HTERT RPE-1 (cell line): ENCODE measurements around the gene DAD1.
"Not testable (repeated sequence)": the region's sequence is repeated elsewhere in the genome, so short reads cannot be mapped to it uniquely, and the experiment has no call there.

Source experiments
- in situ Hi-C: fragments of 300-500 bp; cut with MboI; formaldehyde crosslinking; loops from 4 replicates; pipeline ENCODE4 v1.14.3; 2020; ENCODE audit warnings: low sequenced_read_pairs

DAD1 gene

GRCh38 chr14:22553861-22554497 is 35.0 kb downstream of the DAD1 start:
- in situ Hi-C loops = not testable (repeated sequence)

- in situ Hi-C loops = no loop called here
These were observed 35.6 kb downstream of the DAD1 start for GRCh38 chr14:22553445-22553844.

DNA sequence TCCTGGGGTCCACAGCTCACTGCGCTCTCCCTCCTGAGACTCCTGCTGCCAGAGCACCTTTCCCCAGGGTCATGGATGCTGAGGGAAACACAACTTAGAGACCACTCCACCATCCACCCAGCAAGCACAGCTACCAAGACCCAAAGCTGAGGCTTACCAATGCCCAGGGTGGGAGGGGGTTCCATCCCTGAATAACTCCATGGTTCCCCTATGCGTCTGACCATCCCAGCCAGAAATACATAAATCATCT is 36.3 kb downstream of the DAD1 start:
- in situ Hi-C loops = no loop called here

- in situ Hi-C loops = no loop called here
These were observed 36.8 kb downstream of the DAD1 start for GRCh38 chr14:22552001-22552826.

- in situ Hi-C loops = no loop called here
These were observed 37.4 kb downstream of the DAD1 start for GRCh38 chr14:22551605-22551997.

- in situ Hi-C loops = no loop called here
These were observed 38.9 kb downstream of the DAD1 start for GRCh38 chr14:22549981-22550673.

DNA sequence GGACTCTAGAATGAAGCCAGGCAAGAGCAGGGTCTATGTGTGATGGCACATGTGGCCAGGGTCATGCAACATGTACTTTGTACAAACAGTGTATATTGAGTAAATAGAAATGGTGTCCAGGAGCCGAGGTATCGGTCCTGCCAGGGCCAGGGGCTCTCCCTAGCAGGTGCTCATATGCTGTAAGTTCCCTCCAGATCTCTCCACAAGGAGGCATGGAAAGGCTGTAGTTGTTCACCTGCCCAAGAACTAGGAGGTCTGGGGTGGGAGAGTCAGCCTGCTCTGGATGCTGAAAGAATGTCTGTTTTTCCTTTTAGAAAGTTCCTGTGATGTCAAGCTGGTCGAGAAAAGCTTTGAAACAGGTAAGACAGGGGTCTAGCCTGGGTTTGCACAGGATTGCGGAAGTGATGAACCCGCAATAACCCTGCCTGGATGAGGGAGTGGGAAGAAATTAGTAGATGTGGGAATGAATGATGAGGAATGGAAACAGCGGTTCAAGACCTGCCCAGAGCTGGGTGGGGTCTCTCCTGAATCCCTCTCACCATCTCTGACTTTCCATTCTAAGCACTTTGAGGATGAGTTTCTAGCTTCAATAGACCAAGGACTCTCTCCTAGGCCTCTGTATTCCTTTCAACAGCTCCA is 39.6 kb downstream of the DAD1 start:
- in situ Hi-C loops = no loop called here

GRCh38 chr14:22547948-22548750 is 40.9 kb downstream of the DAD1 start:
- in situ Hi-C loops = no loop called here

DNA sequence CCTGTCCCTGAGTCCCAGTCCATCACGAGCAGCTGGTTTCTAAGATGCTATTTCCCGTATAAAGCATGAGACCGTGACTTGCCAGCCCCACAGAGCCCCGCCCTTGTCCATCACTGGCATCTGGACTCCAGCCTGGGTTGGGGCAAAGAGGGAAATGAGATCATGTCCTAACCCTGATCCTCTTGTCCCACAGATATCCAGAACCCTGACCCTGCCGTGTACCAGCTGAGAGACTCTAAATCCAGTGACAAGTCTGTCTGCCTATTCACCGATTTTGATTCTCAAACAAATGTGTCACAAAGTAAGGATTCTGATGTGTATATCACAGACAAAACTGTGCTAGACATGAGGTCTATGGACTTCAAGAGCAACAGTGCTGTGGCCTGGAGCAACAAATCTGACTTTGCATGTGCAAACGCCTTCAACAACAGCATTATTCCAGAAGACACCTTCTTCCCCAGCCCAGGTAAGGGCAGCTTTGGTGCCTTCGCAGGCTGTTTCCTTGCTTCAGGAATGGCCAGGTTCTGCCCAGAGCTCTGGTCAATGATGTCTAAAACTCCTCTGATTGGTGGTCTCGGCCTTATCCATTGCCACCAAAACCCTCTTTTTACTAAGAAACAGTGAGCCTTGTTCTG is 41.6 kb downstream of the DAD1 start:
- in situ Hi-C loops = no loop called here

GRCh38 chr14:22546722-22547071 is 42.3 kb downstream of the DAD1 start:
- in situ Hi-C loops = no loop called here

DNA sequence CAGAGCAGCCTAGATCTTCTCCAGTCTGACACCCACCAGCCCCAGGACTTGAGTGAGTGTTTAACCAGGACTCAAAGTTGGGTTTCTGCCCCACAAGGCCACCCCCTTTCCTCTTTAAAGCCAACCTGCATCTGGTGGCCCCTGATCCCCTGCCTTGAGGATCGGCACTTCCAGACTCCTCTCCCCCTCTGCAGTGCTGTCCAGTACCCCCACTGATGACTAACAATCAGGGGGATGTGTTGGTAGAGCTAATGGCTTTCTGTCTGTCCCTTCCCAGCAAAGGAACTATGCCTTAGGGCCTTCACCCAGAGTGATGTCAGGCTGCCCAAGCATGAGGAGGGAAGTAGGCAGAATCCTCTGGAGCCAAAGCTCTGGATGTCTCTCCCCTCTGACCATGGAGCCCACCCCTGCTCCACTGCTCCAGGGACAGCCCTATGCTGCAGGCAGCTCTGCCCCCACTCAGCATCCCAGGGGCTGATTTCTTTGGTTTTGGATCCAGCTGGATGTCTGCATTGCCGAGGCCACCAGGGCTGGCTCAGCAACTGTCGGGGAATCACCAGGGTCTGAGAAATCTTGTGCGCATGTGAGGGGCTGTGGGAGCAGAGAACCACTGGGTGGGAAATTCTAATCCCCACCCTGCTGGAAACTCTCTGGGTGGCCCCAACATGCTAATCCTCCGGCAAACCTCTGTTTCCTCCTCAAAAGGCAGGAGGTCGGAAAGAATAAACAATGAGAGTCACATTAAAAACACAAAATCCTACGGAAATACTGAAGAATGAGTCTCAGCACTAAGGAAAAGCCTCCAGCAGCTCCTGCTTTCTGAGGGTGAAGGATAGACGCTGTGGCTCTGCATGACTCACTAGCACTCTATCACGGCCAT is 42.9 kb downstream of the DAD1 start:
- in situ Hi-C loops = no loop called here

DNA sequence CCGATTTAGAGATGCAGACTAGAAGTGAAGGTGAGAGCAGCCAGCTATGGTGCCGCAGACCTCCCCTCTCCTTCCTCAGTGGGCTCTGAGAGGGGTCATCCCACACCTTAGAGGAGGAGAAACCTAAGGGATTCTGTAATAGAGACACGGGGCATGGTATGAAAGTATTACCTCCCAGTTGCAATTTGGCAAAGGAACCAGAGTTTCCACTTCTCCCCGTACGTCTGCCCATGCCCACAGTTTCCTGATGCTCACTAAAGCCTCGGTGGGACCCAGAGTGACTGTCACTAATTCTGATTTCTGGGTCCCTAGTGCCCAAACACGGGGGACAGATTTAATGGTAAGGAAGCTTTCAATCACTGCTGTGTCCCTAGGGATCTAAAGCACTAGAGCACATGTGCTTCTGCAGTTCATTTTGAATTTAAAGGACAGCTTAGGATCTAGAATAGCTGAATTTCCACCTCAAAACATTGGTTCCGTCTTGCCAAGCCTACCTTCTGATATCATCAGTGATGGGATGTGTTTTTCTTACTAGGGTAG is 44.1 kb downstream of the DAD1 start:
- in situ Hi-C loops = no loop called here

- in situ Hi-C loops = no loop called here
These were observed 44.6 kb downstream of the DAD1 start for GRCh38 chr14:22544406-22544805.

GRCh38 chr14:22543570-22544357 is 45.3 kb downstream of the DAD1 start:
- in situ Hi-C loops = not testable (repeated sequence)

DNA sequence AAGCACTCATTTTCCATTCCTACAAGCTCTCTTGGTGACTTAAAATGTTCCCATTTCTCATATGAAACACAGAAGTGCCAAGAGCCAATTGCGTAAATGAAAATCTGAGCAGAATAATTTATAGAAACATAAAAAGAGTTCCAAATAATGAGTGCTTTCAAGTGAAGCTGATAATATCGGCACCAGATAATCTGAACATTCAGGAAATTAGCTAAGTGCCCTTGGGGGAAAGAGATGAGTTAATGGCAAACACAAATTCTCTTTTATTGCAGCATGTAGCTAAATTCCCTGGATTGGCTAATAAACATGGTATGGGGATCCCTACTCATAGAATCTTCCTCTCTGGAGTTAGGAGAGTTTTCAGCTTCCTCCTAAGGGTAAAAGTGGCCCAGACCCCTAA is 46.7 kb downstream of the DAD1 start:
- in situ Hi-C loops = no loop called here

DNA sequence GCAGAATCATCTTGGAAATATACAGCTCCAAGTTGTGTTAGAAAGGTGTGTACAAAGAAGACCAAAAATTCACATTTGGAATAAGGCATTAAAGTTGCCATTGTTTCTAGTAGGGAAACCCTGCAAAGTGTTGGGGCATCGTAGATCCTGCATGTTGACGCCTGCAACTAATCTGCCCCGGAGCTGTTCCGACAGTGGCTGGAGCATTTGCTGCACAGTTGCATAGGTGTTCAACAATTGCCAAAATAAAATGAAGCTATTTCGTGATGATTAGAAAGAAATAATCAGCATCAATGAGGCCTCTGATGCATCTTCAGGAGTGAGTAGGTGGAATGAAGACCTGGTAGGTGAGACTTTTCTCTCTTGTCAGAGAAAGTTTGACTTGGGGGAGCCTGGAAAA is 47.3 kb downstream of the DAD1 start:
- in situ Hi-C loops = no loop called here

DNA sequence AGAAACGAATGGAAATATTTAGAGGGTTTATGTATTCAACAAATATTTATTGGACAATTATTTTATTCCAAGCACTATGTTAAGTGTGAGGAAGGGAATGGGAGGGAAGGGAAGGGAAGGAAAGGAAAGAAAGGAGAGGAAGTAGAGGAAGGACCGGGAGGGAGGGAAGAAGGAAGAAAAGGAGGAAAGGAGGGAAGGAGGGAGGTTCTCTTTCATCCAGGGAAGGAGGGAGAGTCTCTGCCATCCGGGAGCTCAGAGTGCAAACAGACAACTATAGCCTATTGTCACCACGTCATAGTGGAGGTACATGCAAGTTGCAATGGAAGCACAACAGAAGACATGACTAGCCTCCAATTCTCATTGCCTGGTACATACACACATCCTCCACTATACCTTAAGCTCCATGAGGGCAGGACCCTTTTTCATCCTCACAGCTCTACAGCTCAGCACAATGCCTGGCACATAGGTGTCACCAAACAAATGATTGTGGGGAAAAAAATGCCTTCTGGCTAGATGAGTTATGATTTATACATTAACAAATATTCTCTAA is 48.1 kb downstream of the DAD1 start:
- in situ Hi-C loops = no loop called here

GRCh38 chr14:22540293-22540692 is 48.7 kb downstream of the DAD1 start:
- in situ Hi-C loops = no loop called here
